ENCODE measurements around the gene DPPA2.

DPPA2 gene

DNA sequence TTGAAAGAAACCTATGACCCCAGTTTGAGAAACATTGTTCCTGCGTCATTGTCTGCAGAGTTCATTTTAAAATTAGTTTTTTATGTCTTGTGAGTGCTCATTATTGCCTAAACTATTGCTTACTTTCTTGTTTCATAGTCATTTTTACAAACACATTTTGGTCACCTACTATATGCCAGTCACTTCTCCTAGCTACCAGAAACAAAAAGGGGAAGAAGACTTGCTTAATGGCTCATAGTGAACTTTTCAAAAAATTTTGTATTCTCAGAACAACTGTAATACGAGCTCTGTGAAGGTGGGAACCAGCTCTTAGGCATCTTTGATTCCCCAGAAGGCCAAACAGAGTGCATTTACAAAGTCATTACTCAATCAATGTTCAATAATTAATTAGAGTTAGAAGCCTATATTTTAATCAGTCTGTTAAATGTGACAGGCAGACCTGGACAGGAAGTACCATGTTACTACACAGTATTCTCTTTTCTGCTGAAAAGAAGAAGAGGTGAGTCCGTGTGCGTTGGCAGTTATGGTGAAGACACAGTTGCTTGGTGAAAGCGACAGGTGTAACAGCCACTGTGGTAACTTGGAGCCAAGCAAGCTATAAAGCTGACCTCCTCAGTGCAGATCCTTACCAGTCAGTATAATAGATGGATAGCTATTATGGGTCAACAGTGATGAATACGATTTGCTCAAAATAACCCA, 46.6 kb downstream of the DPPA2 start:
- H3K27ac ChIP-seq (ENCODE audit: low read length): no peak overlapping the region
- no peaks in the 10 kb centered on the region for H3K79me2 ChIP-seq (ENCODE audit: low read length)
- no peaks in the 10 kb centered on the region for H3K27me3 ChIP-seq (replicated peaks; ENCODE audit: insufficient read depth, low read length)
- no peak overlapping the region for H3K4me3 ChIP-seq (ENCODE audit: low read length)
- DNase-seq: no peak
- no peak overlapping the region for H3K9ac ChIP-seq (ENCODE audit: low read length)
- H2AFZ ChIP-seq (ENCODE audit: low read length): no peak overlapping the region
- TF ChIP-seq CTCF (IDR thresholded peaks at IDR 0.05; ENCODE audit: low read length) (no peak), EZH2phosphoT487 (IDR thresholded peaks at IDR 0.05; ENCODE audit: low read length) (no peak), EZH2 (optimal IDR thresholded peaks at IDR 0.05; ENCODE audit: low read depth, low read length) (no peak)
- H4K20me1 ChIP-seq (ENCODE audit: insufficient read depth, low read length): no peaks in the 10 kb centered on the region
- H3K4me1 ChIP-seq (ENCODE audit: low read length): no peaks in the 10 kb centered on the region
- no peaks in the 10 kb centered on the region for H3K9me3 ChIP-seq (replicated peaks; ENCODE audit: insufficient read depth, low read length)
- no peaks in the 10 kb centered on the region for H3K9me2 ChIP-seq (replicated peaks; ENCODE audit: insufficient read depth, low read length)
- no peaks in the 10 kb centered on the region for H3F3A ChIP-seq (ENCODE audit: insufficient read depth, low read length)
- no peak overlapping the region for H3K4me2 ChIP-seq (ENCODE audit: low read depth, low read length)
- no peaks in the 10 kb centered on the region for H3K36me3 ChIP-seq (replicated peaks; ENCODE audit: insufficient read depth, low read length)

GRCh38 chr3:109268181-109268580, 48.1 kb downstream of the DPPA2 start:
- TF ChIP-seq CTCF (IDR thresholded peaks at IDR 0.05; ENCODE audit: low read length) (no peak), EZH2 (optimal IDR thresholded peaks at IDR 0.05; ENCODE audit: low read depth, low read length) (no peak), EZH2phosphoT487 (IDR thresholded peaks at IDR 0.05; ENCODE audit: low read length) (no peak)
- Histone ChIP-seq H3K4me1 (ENCODE audit: low read length) (no peaks in the 10 kb centered on the region), H3K4me3 (ENCODE audit: low read length) (no peak overlapping the region), H3K27me3 (replicated peaks; ENCODE audit: insufficient read depth, low read length) (no peaks in the 10 kb centered on the region), H3K9me3 (replicated peaks; ENCODE audit: insufficient read depth, low read length) (no peaks in the 10 kb centered on the region), H2AFZ (ENCODE audit: low read length) (no peak overlapping the region), H3K27ac (ENCODE audit: low read length) (no peak overlapping the region), H3K9me2 (replicated peaks; ENCODE audit: insufficient read depth, low read length) (no peaks in the 10 kb centered on the region), H3K9ac (ENCODE audit: low read length) (no peak overlapping the region), H3K4me2 (ENCODE audit: low read depth, low read length) (no peak overlapping the region), H3K79me2 (ENCODE audit: low read length) (no peaks in the 10 kb centered on the region), H3K36me3 (replicated peaks; ENCODE audit: insufficient read depth, low read length) (no peaks in the 10 kb centered on the region), H4K20me1 (ENCODE audit: insufficient read depth, low read length) (no peaks in the 10 kb centered on the region), H3F3A (ENCODE audit: insufficient read depth, low read length) (no peaks in the 10 kb centered on the region)
- DNase-seq: no peak

DNA sequence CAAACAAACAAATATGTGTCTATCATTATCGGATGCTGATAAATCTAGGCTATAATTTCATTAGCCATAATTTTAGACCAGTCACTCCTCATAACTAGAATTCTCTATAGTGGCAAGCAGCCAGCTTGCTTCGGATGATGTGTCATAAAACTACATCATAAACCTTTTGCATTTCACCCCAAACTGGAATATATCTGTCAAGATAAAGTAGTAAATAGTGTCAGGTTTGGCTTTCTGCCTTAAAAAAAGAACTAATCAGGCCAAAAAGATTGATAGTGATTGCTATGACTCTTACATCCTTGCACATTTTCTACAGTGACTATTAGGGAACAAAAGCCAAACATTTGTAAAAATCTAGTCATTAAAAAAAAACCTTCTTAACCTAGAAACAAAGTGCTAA, 51.0 kb downstream of the DPPA2 start:
- H2AFZ ChIP-seq (ENCODE audit: low read length): no peak overlapping the region
- TF ChIP-seq CTCF (IDR thresholded peaks at IDR 0.05; ENCODE audit: low read length) (no peak), EZH2 (optimal IDR thresholded peaks at IDR 0.05; ENCODE audit: low read depth, low read length) (no peak), EZH2phosphoT487 (IDR thresholded peaks at IDR 0.05; ENCODE audit: low read length) (no peak)
- H3K4me1 ChIP-seq (ENCODE audit: low read length): no peaks in the 10 kb centered on the region

More for the DNA sequence above, 51.0 kb downstream of the DPPA2 start:
- no peaks in the 10 kb centered on the region for H3K79me2 ChIP-seq (ENCODE audit: low read length)
- no peaks in the 10 kb centered on the region for H3K9me3 ChIP-seq (replicated peaks; ENCODE audit: insufficient read depth, low read length)
- H3K27ac ChIP-seq (ENCODE audit: low read length): no peak overlapping the region
- no peak for DNase-seq
- no peak overlapping the region for H3K4me3 ChIP-seq (ENCODE audit: low read length)
- H3F3A ChIP-seq (ENCODE audit: insufficient read depth, low read length): no peaks in the 10 kb centered on the region
- H3K27me3 ChIP-seq (replicated peaks; ENCODE audit: insufficient read depth, low read length): no peaks in the 10 kb centered on the region
- no peaks in the 10 kb centered on the region for H4K20me1 ChIP-seq (ENCODE audit: insufficient read depth, low read length)
- H3K36me3 ChIP-seq (replicated peaks; ENCODE audit: insufficient read depth, low read length): no peaks in the 10 kb centered on the region
- no peaks in the 10 kb centered on the region for H3K9me2 ChIP-seq (replicated peaks; ENCODE audit: insufficient read depth, low read length)
- H3K4me2 ChIP-seq (ENCODE audit: low read depth, low read length): no peak overlapping the region
- no peak overlapping the region for H3K9ac ChIP-seq (ENCODE audit: low read length)
